ENCODE measurements around the gene LRRC75A. TPM values are rescaled to one million over a fixed set of nuclear protein-coding genes. Genes with fewer than 3 reads are reported as not detected.
A peak's percentile ranks its signal among the peaks of the same experiment; 100 is the strongest.

LRRC75A gene
- total RNA-seq, 2 donors from 2014 or later = 3.2 to 5.0 TPM

DNA sequence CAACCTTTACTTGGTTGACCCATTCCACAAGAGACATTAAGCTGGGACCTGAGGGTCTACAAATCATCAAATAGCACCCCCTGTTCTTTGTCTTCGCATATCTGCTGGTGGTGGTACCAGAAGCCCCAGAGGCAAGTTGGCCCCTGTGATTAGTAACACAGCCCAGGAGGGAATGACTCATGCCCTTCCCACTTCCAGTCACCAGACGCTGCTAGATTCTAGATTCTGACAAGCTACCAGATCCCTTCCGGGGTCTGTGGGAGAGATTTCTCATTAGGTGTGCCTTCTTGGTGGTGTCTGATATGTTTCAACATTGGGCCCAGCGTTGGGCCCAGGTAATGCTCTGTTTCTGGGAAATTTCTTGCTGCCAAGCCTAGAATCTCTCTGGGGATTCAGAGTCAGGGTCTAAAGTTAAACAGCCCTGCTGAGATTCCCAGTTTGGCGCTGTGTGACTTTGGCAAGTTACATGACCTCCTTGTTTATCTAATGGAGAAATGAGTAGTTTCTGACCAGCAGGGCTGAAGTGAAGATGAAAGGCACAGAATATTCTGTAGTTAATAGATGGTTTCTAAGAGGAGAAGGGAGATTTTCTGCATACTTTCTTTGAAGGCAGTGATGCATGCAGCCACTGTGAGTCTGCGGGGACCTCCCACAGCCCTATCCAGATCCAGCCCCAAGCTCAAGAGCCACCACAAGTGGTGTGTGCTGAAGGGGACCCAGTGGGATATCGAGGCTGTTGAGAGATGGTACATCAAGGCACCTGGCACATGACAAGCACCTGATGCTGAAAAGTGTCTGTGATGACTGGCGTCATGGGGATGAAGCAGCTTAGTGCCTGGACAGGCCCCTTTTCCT lies 72.7 kb downstream of the LRRC75A start:
- H3K4me1 ChIP-seq (ENCODE audit: control insufficient read depth, insufficient read depth, low read length) = peaks cover 7% of the 10 kb centered on the region
- no peaks in the 10 kb centered on the region for H3K36me3 Mint-ChIP-seq (ENCODE audit: low read depth)
- no peaks in the 10 kb centered on the region for H3K27me3 ChIP-seq (ENCODE audit: control insufficient read depth, insufficient read depth, low read length, poor library complexity, severe bottlenecking)
- 87 to 91% methylated on average over 6 to 8 of the region's 8 CpGs for WGBS, 2 experiments (ENCODE audit: insufficient coverage in 1 of 2, insufficient read length in 1 of 2)
- H3K36me3 ChIP-seq (ENCODE audit: control insufficient read depth, insufficient read depth, low read length) = no peaks in the 10 kb centered on the region
- no peak overlapping the region for H3K9ac ChIP-seq (ENCODE audit: extremely low read depth, low read length, poor library complexity, severe bottlenecking)
- no peak overlapping the region for H3K27ac Mint-ChIP-seq
- H3K9me3 Mint-ChIP-seq = no peaks in the 10 kb centered on the region
- peaks cover 2% of the 10 kb centered on the region for H3K27me3 Mint-ChIP-seq (ENCODE audit: insufficient read depth)
- H3K27ac ChIP-seq (ENCODE audit: low read depth, low read length) = no peak overlapping the region
- H3K4me3 ChIP-seq (ENCODE audit: low read length) = no peak overlapping the region
- TF ChIP-seq, protein P1, sequence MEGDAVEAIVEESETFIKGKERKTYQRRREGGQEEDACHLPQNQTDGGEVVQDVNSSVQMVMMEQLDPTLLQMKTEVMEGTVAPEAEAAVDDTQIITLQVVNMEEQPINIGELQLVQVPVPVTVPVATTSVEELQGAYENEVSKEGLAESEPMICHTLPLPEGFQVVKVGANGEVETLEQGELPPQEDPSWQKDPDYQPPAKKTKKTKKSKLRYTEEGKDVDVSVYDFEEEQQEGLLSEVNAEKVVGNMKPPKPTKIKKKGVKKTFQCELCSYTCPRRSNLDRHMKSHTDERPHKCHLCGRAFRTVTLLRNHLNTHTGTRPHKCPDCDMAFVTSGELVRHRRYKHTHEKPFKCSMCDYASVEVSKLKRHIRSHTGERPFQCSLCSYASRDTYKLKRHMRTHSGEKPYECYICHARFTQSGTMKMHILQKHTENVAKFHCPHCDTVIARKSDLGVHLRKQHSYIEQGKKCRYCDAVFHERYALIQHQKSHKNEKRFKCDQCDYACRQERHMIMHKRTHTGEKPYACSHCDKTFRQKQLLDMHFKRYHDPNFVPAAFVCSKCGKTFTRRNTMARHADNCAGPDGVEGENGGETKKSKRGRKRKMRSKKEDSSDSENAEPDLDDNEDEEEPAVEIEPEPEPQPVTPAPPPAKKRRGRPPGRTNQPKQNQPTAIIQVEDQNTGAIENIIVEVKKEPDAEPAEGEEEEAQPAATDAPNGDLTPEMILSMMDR (conservative IDR thresholded peaks at IDR 0.05) = no peak
- H3K9me3 ChIP-seq (ENCODE audit: control insufficient read depth, low read length) = no peaks in the 10 kb centered on the region
- peak; percentile 70 for DNase-seq
- no peak overlapping the region for H3K4me3 Mint-ChIP-seq
- no peaks in the 10 kb centered on the region for H3K4me1 Mint-ChIP-seq

DNA sequence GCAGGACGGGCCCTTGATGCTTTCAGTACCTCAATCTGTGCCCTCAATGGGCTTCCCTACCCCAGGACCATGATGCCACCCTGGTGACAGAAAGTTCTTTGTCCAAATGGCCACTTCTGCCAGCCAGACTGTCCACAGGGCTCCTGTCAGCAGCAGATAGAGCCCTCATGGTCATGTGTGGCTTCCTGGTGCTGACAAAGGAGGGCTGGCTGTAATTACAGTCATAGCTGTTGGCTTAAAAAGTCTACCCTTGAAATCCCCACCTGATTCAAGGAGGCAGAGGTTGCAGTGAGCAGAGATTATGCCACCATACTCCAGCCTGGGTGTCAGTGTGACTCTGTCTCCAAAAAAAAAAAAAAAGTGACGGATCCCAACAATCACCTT lies 73.3 kb downstream of the LRRC75A start:
- TF ChIP-seq, protein P1 (conservative IDR thresholded peaks at IDR 0.05) = no peak
- Mint-ChIP-seq H3K27ac (no peak overlapping the region), H3K27me3 (ENCODE audit: insufficient read depth) (peaks cover 2% of the 10 kb centered on the region), H3K9me3 (no peaks in the 10 kb centered on the region), H3K36me3 (ENCODE audit: low read depth) (no peaks in the 10 kb centered on the region), H3K4me3 (no peak overlapping the region), H3K4me1 (no peaks in the 10 kb centered on the region)
- no peak for DNase-seq
- 90 to 100% methylated on average over 1 of the region's 2 CpGs for WGBS, 2 experiments (ENCODE audit: insufficient coverage in 1 of 2, insufficient read length in 1 of 2)
- H3K4me3 ChIP-seq (ENCODE audit: low read length) = no peak overlapping the region
- H3K27me3 ChIP-seq (ENCODE audit: control insufficient read depth, insufficient read depth, low read length, poor library complexity, severe bottlenecking) = no peaks in the 10 kb centered on the region
- no peaks in the 10 kb centered on the region for H3K9me3 ChIP-seq (ENCODE audit: control insufficient read depth, low read length)
- no peak overlapping the region for H3K9ac ChIP-seq (ENCODE audit: extremely low read depth, low read length, poor library complexity, severe bottlenecking)
- H3K4me1 ChIP-seq (ENCODE audit: control insufficient read depth, insufficient read depth, low read length) = peaks cover 7% of the 10 kb centered on the region
- no peak overlapping the region for H3K27ac ChIP-seq (ENCODE audit: low read depth, low read length)
- H3K36me3 ChIP-seq (ENCODE audit: control insufficient read depth, insufficient read depth, low read length) = no peaks in the 10 kb centered on the region

DNA sequence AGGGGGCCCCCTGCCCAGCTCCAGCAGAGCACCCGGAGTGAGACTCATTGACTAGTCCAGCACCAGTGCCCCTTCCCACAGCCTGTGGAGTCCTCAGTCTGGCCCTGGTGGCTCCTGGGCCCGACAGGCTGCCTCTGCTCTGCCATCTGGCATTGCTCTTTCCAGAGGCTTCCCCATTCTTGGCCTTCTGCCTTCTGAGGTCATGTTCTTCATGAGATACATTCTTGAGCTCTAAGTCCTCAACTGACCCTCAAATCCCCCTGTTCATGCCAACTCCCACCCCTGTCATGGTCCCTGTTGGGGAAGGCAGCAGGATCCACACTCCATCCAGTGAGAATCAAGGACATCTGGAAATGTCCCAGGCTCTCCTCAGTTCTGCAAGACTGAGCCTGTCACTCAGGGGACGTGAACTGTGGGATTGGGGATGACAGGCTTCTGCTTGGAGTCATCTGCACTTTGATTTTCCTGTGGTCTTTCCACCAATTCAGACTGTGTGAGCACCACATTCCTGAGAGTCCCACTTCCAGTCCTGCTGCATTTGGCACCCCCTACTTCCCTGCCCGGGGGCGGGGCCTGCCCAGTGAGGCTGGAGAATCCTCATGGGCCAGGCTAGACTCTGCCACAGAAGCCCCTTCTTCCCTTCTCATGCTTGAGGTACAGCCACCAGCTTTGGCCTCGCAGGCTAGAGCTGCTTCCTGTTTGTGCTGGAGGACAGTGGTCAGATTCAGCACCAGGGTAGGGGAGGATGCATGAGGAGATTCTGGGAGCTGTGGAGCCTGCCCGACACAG lies 73.9 kb downstream of the LRRC75A start:
- peaks cover 7% of the 10 kb centered on the region for H3K4me1 ChIP-seq (ENCODE audit: control insufficient read depth, insufficient read depth, low read length)
- H3K27ac ChIP-seq (ENCODE audit: low read depth, low read length) = no peak overlapping the region
- no peak overlapping the region for H3K4me3 ChIP-seq (ENCODE audit: low read length)
- Mint-ChIP-seq H3K9me3 (no peaks in the 10 kb centered on the region), H3K27ac (no peak overlapping the region), H3K4me1 (no peaks in the 10 kb centered on the region), H3K4me3 (no peak overlapping the region), H3K36me3 (ENCODE audit: low read depth) (no peaks in the 10 kb centered on the region), H3K27me3 (ENCODE audit: insufficient read depth) (peaks cover 2% of the 10 kb centered on the region)
- no peaks in the 10 kb centered on the region for H3K36me3 ChIP-seq (ENCODE audit: control insufficient read depth, insufficient read depth, low read length)
- DNase-seq = peak; percentile 61
- no peaks in the 10 kb centered on the region for H3K27me3 ChIP-seq (ENCODE audit: control insufficient read depth, insufficient read depth, low read length, poor library complexity, severe bottlenecking)
- 92 to 98% methylated on average over 5 to 7 of the region's 7 CpGs for WGBS, 2 experiments (ENCODE audit: insufficient coverage in 1 of 2, insufficient read length in 1 of 2)
- TF ChIP-seq, protein P1 (conservative IDR thresholded peaks at IDR 0.05) = no peak
- H3K9ac ChIP-seq (ENCODE audit: extremely low read depth, low read length, poor library complexity, severe bottlenecking) = no peak overlapping the region
- no peaks in the 10 kb centered on the region for H3K9me3 ChIP-seq (ENCODE audit: control insufficient read depth, low read length)

Measured in endodermal cell (in vitro differentiated cells).